CD4-positive, alpha-beta T cell treated with Interleukin-15 for 1 hour (primary cell): ENCODE measurements around the gene CHRNA3.

ENCODE experiments used
- DNase-seq: peaks from one replicate; pipeline ENCODE4 v3.0.0-alpha.2; 2020

Gene CHRNA3

DNA sequence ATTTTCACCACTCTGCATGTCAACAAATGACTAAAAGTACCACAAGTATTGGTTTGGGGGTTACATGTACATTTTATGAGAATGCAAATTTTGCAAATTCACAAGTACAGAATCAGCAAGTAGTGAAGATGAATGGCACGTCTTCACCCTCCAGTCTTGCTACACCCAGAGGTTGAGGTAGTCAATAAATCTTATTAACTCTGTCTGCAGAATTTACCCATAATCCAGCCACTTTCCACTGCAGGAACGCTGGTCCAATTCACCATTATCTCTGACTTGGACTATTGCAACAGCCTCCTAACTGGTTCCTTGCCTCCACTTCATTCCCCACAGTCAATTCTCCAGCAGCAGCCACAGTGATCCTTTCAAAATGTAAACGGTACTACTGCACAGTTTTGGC, 70.0 kb downstream of the CHRNA3 start:
- DNase-seq = no peak

DNA sequence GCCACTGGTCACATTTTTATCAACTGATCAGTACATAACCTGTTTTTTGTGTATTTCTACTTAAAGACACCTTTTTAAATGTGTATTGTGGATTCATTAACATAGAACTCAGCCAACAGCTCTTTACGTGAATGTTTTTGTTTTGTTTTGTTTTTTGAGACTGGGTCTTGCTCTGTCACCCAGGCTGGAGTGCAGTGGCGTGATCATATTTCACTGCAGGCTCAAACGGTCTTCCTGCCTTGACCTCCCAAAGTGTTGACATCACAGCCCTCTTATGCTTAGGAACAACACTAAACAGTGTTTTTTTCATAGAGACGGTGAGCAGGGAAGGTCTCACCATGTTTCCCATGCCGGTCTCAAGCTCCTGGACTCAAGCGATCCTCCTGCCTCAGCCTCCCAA, 70.6 kb downstream of the CHRNA3 start:
- no peak for DNase-seq
